GM23338 (cell line): Measurements from ENCODE around the gene BTBD3. TPM values are rescaled to one million over a fixed set of nuclear protein-coding genes. Genes with fewer than 3 reads are reported as not detected.

Source experiments
- ATAC-seq: fragments of 200-7000 bp; cut with Tn5 transposase; 3 replicates; pipeline ENCODE4 v1.9.1; 2020
- DNase-seq: peaks from one replicate; pipeline ENCODE4 v3.0.0-alpha.2; 2015; ENCODE audit warnings: low spot score
- H2AFZ ChIP-seq: fragments of 200-600 bp; sonication (generic); 2 replicates; pipeline ENCODE4 v1.8.0; 2016; ENCODE audit warnings: antibody characterized with exemption, mild to moderate bottlenecking, moderate library complexity
- H3F3A ChIP-seq: fragments of 200-600 bp; sonication (generic); replicated peaks from 2 replicates; pipeline ENCODE4 v1.8.0; 2017; ENCODE audit warnings: antibody characterized with exemption, mixed run types, low read depth
- H3K27ac ChIP-seq: fragments of 200-600 bp; sonication (generic); 2 replicates; pipeline ENCODE4 v1.6.1; 2016; ENCODE audit warnings: low read depth
- H3K27me3 ChIP-seq: fragments of 200-600 bp; sonication (generic); 2 replicates; pipeline ENCODE4 v1.8.0; 2016; ENCODE audit warnings: mild to moderate bottlenecking, mixed run types, moderate library complexity; ENCODE audit not compliant: insufficient read depth
- H3K36me3 ChIP-seq: fragments of 200-600 bp; sonication (generic); 2 replicates; pipeline ENCODE4 v1.8.0; 2016; ENCODE audit warnings: mild to moderate bottlenecking; ENCODE audit not compliant: insufficient read depth
- H3K4me1 ChIP-seq: fragments of 200-600 bp; sonication (generic); 2 replicates; pipeline ENCODE4 v1.8.0; 2016; ENCODE audit warnings: mild to moderate bottlenecking, moderate library complexity; ENCODE audit not compliant: insufficient read depth
- H3K4me2 ChIP-seq: fragments of 200-600 bp; sonication (generic); 2 replicates; pipeline ENCODE4 v1.7.1; 2017; ENCODE audit warnings: mixed run types
- H3K4me3 ChIP-seq: fragments of 200-600 bp; sonication (generic); 2 replicates; pipeline ENCODE4 v1.6.1; 2016; ENCODE audit warnings: mixed run types
- H3K79me2 ChIP-seq: fragments of 200-600 bp; sonication (generic); replicated peaks from 2 replicates; pipeline ENCODE4 v1.8.0; 2017; ENCODE audit warnings: mild to moderate bottlenecking; ENCODE audit not compliant: insufficient read depth
- H3K9me2 ChIP-seq: fragments of 200-600 bp; sonication (generic); 2 replicates; pipeline ENCODE4 v1.8.0; 2017; ENCODE audit not compliant: insufficient read depth
- H4K20me1 ChIP-seq: fragments of 200-600 bp; sonication (generic); replicated peaks from 2 replicates; pipeline ENCODE4 v1.8.0; 2017; ENCODE audit warnings: mild to moderate bottlenecking; ENCODE audit not compliant: insufficient read depth
- H3K27ac Mint-ChIP-seq: 2 replicates; pipeline ENCODE4 v1.8.0; 2020; ENCODE audit warnings: inconsistent platforms, mild to moderate bottlenecking, moderate library complexity, mixed read lengths
- H3K27me3 Mint-ChIP-seq: 3 replicates; pipeline ENCODE4 v1.8.0; 2022; ENCODE audit warnings: low read depth, mild to moderate bottlenecking, moderate library complexity, mixed read lengths, inconsistent platforms; ENCODE audit not compliant: insufficient read depth, poor library complexity
- H3K36me3 Mint-ChIP-seq: 3 replicates; pipeline ENCODE4 v1.8.0; 2021; ENCODE audit warnings: low read depth, mild to moderate bottlenecking, inconsistent platforms, moderate library complexity, mixed read lengths
- H3K4me1 Mint-ChIP-seq: 3 replicates; pipeline ENCODE4 v1.8.0; 2020; ENCODE audit warnings: mild to moderate bottlenecking, inconsistent platforms, mixed read lengths
- H3K4me3 Mint-ChIP-seq: 3 replicates; pipeline ENCODE4 v1.8.0; 2021; ENCODE audit warnings: moderate library complexity, mild to moderate bottlenecking, inconsistent platforms, mixed read lengths
- H3K9me3 Mint-ChIP-seq: 3 replicates; pipeline ENCODE4 v1.8.0; 2020; ENCODE audit warnings: moderate library complexity, mild to moderate bottlenecking, inconsistent platforms, mixed read lengths
- CREB1 ChIP-seq: fragments of 250-450 bp; sonication (Bioruptor Pico); IDR thresholded peaks from 2 replicates; pipeline ENCODE4 v1.5.0; 2020; ENCODE audit warnings: low read depth, mild to moderate bottlenecking, moderate library complexity
- CTCF ChIP-seq, 2 experiments: fragments of 200-600 bp in 1 of 2; sonication (generic) in 1 of 2; conservative IDR thresholded peaks; 2 replicates each; pipeline versions ENCODE4 v1.5.1 to v1.6.1; 2016 to 2017; ENCODE audit warnings: antibody characterized with exemption in 2 of 2, low read depth in 2 of 2, mild to moderate bottlenecking in 2 of 2, moderate library complexity in 1 of 2
- ETS1 ChIP-seq: IDR thresholded peaks from 2 replicates; pipeline ENCODE4 v1.6.1; 2016; ENCODE audit warnings: antibody characterized with exemption
- EZH2 ChIP-seq: fragments of 200-600 bp; sonication (generic); IDR thresholded peaks from one replicate; pipeline ENCODE4 v1.8.0; 2017; ENCODE audit warnings: antibody characterized with exemption, mild to moderate bottlenecking, low read depth; ENCODE audit not compliant: unreplicated experiment
- EZH2phosphoT487 ChIP-seq: fragments of 200-600 bp; sonication (generic); IDR thresholded peaks from one replicate; pipeline ENCODE4 v1.8.1; 2018; ENCODE audit warnings: antibody characterized with exemption; ENCODE audit not compliant: unreplicated experiment
- JUNB ChIP-seq: IDR thresholded peaks from one replicate; pipeline ENCODE4 v1.6.1; 2016; ENCODE audit warnings: antibody characterized with exemption; ENCODE audit not compliant: unreplicated experiment
- NANOG ChIP-seq: IDR thresholded peaks from 2 replicates; pipeline ENCODE4 v1.6.1; 2016; ENCODE audit warnings: antibody characterized with exemption, borderline replicate concordance
- POLR2AphosphoS5 ChIP-seq: IDR thresholded peaks from 2 replicates; pipeline ENCODE4 v1.6.1; 2016; ENCODE audit warnings: antibody characterized with exemption, low read depth
- STAT1 ChIP-seq: IDR thresholded peaks from one replicate; pipeline ENCODE4 v1.6.1; 2016; ENCODE audit warnings: antibody characterized with exemption; ENCODE audit not compliant: unreplicated experiment
- ZNF114 ChIP-seq: fragments of 250-450 bp; sonication (Bioruptor Pico); IDR thresholded peaks from 2 replicates; pipeline ENCODE4 v1.5.0; 2020; ENCODE audit warnings: mild to moderate bottlenecking, moderate library complexity
- ZNF331 ChIP-seq: fragments of 250-450 bp; sonication (Bioruptor Pico); IDR thresholded peaks from 2 replicates; pipeline ENCODE4 v1.5.0; 2020; ENCODE audit warnings: low read depth, mild to moderate bottlenecking, moderate library complexity
- polyA plus RNA-seq: library from polyadenylated mRNA; unstranded; fragments of >200 nt; fragmentation: Nextera tagmentation; extraction: Ambion mirVana; gene quantifications from 2 replicates; pipeline ENCODE4 v1.2.1, GENCODE V29; 2016
- total RNA-seq: library from RNA; depleted of rRNA; stranded (reverse); fragments of >200 nt; shearing (Covaris generic); gene quantifications from 2 replicates; pipeline ENCODE4 v1.2.3, GENCODE V29; 2014
- TF ChIP-seq, protein P1 (sequence below): IDR thresholded peaks from one replicate; pipeline ENCODE4 v1.6.1; 2018; ENCODE audit warnings: antibody characterized with exemption; ENCODE audit not compliant: unreplicated experiment

The BTBD3 gene
- total and polyA plus RNA-seq, 2 experiments from 2014 or later, result 11.8 to 45.1 TPM

GRCh38 chr20:11870411-11870810, 47.3 kb upstream of the BTBD3 start:
- H3K4me1 ChIP-seq, result peaks cover 6% of the 10 kb centered on the region; the same call in 1 of the 2 replicates
- ATAC-seq (no peak), DNase-seq (no peak)
- H3K79me2 ChIP-seq, result no peaks in the 10 kb centered on the region
- no peaks in the 10 kb centered on the region for H3K9me3 Mint-ChIP-seq
- H3K4me2 ChIP-seq, result no peak overlapping the region
- H3K4me3 Mint-ChIP-seq, result no peak overlapping the region
- H3K27me3 ChIP-seq, result no peaks in the 10 kb centered on the region
- H4K20me1 ChIP-seq, result no peaks in the 10 kb centered on the region
- H3K27ac Mint-ChIP-seq, result no peak overlapping the region
- no peak overlapping the region for H2AFZ ChIP-seq
- TF ChIP-seq NANOG, result no peak
- no peak for TF ChIP-seq CTCF (conservative IDR thresholded peaks at IDR 0.05; ENCODE audit: low read depth in 2 of 2)
- no peak for TF ChIP-seq ETS1
- TF ChIP-seq ZNF114 (CRISPR knock-in tag), result no peak
- TF ChIP-seq, protein P1, sequence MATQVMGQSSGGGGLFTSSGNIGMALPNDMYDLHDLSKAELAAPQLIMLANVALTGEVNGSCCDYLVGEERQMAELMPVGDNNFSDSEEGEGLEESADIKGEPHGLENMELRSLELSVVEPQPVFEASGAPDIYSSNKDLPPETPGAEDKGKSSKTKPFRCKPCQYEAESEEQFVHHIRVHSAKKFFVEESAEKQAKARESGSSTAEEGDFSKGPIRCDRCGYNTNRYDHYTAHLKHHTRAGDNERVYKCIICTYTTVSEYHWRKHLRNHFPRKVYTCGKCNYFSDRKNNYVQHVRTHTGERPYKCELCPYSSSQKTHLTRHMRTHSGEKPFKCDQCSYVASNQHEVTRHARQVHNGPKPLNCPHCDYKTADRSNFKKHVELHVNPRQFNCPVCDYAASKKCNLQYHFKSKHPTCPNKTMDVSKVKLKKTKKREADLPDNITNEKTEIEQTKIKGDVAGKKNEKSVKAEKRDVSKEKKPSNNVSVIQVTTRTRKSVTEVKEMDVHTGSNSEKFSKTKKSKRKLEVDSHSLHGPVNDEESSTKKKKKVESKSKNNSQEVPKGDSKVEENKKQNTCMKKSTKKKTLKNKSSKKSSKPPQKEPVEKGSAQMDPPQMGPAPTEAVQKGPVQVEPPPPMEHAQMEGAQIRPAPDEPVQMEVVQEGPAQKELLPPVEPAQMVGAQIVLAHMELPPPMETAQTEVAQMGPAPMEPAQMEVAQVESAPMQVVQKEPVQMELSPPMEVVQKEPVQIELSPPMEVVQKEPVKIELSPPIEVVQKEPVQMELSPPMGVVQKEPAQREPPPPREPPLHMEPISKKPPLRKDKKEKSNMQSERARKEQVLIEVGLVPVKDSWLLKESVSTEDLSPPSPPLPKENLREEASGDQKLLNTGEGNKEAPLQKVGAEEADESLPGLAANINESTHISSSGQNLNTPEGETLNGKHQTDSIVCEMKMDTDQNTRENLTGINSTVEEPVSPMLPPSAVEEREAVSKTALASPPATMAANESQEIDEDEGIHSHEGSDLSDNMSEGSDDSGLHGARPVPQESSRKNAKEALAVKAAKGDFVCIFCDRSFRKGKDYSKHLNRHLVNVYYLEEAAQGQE, result no peak
- no peak for TF ChIP-seq EZH2phosphoT487
- no peak for TF ChIP-seq ZNF331 (CRISPR knock-in tag)
- no peak for TF ChIP-seq STAT1
- TF ChIP-seq POLR2AphosphoS5, result no peak
- no peak for TF ChIP-seq EZH2
- TF ChIP-seq CREB1, result no peak
- peaks cover 16% of the 10 kb centered on the region for H3K4me1 Mint-ChIP-seq
- H3F3A ChIP-seq, result no peaks in the 10 kb centered on the region
- H3K36me3 ChIP-seq, result no peaks in the 10 kb centered on the region
- no peaks in the 10 kb centered on the region for H3K27me3 Mint-ChIP-seq
- peaks cover 15% of the 10 kb centered on the region for H3K9me2 ChIP-seq
- no peak overlapping the region for H3K4me3 ChIP-seq
- H3K36me3 Mint-ChIP-seq, result no peaks in the 10 kb centered on the region
- no peak overlapping the region for H3K27ac ChIP-seq

- no peak overlapping the region for H2AFZ ChIP-seq
- H3K4me1 Mint-ChIP-seq, result peaks cover 9% of the 10 kb centered on the region
- H3K4me3 Mint-ChIP-seq, result no peak overlapping the region
- no peaks in the 10 kb centered on the region for H4K20me1 ChIP-seq
- H3K4me1 ChIP-seq, result no peaks in the 10 kb centered on the region
- ATAC-seq (no peak), DNase-seq (no peak)
- no peaks in the 10 kb centered on the region for H3F3A ChIP-seq
- H3K36me3 ChIP-seq, result no peaks in the 10 kb centered on the region
- peaks cover 18% of the 10 kb centered on the region for H3K9me2 ChIP-seq
- no peak overlapping the region for H3K27ac ChIP-seq
- H3K9me3 Mint-ChIP-seq, result no peaks in the 10 kb centered on the region
- H3K79me2 ChIP-seq, result no peaks in the 10 kb centered on the region
- no peak overlapping the region for H3K4me2 ChIP-seq
- H3K4me3 ChIP-seq, result no peak overlapping the region
- no peaks in the 10 kb centered on the region for H3K27me3 Mint-ChIP-seq
- H3K27ac Mint-ChIP-seq, result no peak overlapping the region
- no peaks in the 10 kb centered on the region for H3K36me3 Mint-ChIP-seq
- no peaks in the 10 kb centered on the region for H3K27me3 ChIP-seq
- TF ChIP-seq POLR2AphosphoS5 (no peak), NANOG (no peak), CREB1 (no peak), CTCF (conservative IDR thresholded peaks at IDR 0.05; ENCODE audit: low read depth in 2 of 2) (no peak), JUNB (no peak), EZH2phosphoT487 (no peak)
- TF ChIP-seq, protein P1, result no peak
Measured at GRCh38 chr20:11876555-11876954, 41.1 kb upstream of the BTBD3 start.
